ENCODE measurements around the gene TAF7. TPM values are rescaled to one million over a fixed set of nuclear protein-coding genes. Genes with fewer than 3 reads are reported as not detected.

Gene TAF7
- total RNA-seq, 2 experiments from 2014 or later, result 56.2 to 58.1 TPM

DNA sequence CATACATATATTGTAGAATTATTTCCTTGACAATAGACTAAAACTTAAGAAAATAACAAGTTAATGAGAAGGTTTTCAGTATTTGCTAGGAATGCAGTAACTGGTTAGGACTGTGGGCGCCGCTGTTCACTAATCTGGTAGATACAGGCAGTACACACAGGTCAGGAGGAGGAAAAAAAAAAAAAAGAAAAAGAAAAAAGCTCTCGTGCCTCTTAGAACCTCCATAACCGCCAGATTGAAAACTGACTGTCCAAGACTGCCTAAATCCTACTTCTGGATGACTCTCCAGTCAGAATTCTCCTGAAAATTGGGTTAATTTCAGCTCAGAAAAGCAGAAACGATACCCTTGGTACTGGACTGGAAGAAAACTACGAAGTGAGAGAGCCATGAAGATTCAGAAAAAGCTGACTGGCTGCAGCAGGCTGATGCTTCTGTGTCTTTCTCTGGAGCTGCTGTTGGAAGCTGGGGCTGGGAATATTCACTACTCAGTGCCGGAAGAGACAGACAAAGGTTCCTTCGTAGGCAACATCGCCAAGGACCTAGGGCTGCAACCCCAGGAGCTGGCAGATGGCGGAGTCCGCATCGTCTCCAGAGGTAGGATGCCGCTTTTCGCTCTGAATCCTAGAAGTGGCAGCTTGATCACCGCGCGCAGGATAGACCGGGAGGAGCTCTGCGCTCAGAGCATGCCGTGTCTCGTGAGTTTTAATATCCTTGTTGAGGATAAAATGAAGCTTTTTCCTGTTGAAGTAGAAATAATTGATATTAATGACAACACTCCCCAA lies 9.9 kb upstream of the TAF7 start, which contains the start of gene PCDHGA1:
TSS of gene PCDHGA1 (plus strand) at position 216 of the 782 bp plus-strand sequence.
- Mint-ChIP-seq H3K4me3 (no peak within 1 kb of the TSS), H3K27ac (no peak within 1 kb of the TSS), H3K9me3 (peaks cover 27% of the 10 kb centered on the region), H3K4me1 (ENCODE audit: low read depth) (peaks cover 4% of the 10 kb centered on the region), H3K36me3 (ENCODE audit: low read depth) (peaks cover 16% of the 10 kb centered on the region), H3K27me3 (peaks cover 40% of the 10 kb centered on the region)
- intact Hi-C loops (cut with micrococcal nuclease), result no loop called here
- ATAC-seq, result peak; percentile 50
- peak; percentile 56 for DNase-seq
- POLR2A ChIA-PET, result interaction anchor here (0.6 to 1.6 kb wide), 2 partner anchors 10 to 142 kb away, joined by 3 to 8 read pairs; partner anchors contain the start of gene TAF7
- CTCF ChIA-PET, result interaction anchor here (0.8 to 3.5 kb wide), 11 partner anchors 11 to 227 kb away, joined by 3 to 36 read pairs (median 5); partner anchors contain the start of genes PCDHGA11, PCDHGA12, PCDHGA4 and PCDHGA5
- TF ChIP-seq, protein P1, sequence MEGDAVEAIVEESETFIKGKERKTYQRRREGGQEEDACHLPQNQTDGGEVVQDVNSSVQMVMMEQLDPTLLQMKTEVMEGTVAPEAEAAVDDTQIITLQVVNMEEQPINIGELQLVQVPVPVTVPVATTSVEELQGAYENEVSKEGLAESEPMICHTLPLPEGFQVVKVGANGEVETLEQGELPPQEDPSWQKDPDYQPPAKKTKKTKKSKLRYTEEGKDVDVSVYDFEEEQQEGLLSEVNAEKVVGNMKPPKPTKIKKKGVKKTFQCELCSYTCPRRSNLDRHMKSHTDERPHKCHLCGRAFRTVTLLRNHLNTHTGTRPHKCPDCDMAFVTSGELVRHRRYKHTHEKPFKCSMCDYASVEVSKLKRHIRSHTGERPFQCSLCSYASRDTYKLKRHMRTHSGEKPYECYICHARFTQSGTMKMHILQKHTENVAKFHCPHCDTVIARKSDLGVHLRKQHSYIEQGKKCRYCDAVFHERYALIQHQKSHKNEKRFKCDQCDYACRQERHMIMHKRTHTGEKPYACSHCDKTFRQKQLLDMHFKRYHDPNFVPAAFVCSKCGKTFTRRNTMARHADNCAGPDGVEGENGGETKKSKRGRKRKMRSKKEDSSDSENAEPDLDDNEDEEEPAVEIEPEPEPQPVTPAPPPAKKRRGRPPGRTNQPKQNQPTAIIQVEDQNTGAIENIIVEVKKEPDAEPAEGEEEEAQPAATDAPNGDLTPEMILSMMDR (IDR thresholded peaks at IDR 0.05), result no peak

DNA sequence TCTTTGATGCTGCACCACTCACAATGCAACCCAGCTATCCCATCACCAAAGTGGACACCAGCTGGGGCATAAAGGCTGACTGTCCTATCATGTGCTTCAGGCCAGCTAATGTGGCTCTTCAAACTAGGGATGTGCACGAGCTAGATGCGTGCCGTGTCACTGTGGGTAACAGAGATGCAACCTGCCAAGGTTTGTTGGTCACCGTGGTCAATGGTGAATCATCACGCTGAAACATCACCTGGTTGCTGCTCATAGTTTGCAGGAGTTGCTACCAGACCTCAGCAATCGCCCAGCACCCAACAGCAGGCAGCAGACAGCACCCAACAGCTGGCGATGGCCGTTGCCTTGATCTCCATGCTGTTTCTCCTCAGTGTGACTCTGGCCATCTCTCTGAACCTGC lies 7.6 kb upstream of the TAF7 start:
- intact Hi-C loops (cut with micrococcal nuclease), result loop anchor here (10.0 kb wide), 2 partner anchors 187 to 237 kb away; no protein-coding TSS in a partner anchor
- Mint-ChIP-seq H3K4me1 (ENCODE audit: low read depth) (peaks cover 4% of the 10 kb centered on the region), H3K27me3 (peaks cover 28% of the 10 kb centered on the region), H3K9me3 (peaks cover 18% of the 10 kb centered on the region), H3K36me3 (ENCODE audit: low read depth) (peaks cover 12% of the 10 kb centered on the region), H3K27ac (no peak overlapping the region), H3K4me3 (no peak overlapping the region)
- ChIA-PET CTCF (interaction anchor here (0.9 to 3.5 kb wide), 9 partner anchors 8 to 236 kb away, joined by 3 to 36 read pairs (median 5); partner anchors contain the start of genes PCDHGA2, PCDHGA9, PCDHGB2 and PCDHGB3), POLR2A (interaction anchor here (0.6 kb wide), 1 partner anchor 10 kb away, joined by 3 read pairs; no protein-coding TSS in a partner anchor)
- TF ChIP-seq, protein P1 (IDR thresholded peaks at IDR 0.05), result no peak
- ATAC-seq (no peak), DNase-seq (peak; percentile 23)

DNA sequence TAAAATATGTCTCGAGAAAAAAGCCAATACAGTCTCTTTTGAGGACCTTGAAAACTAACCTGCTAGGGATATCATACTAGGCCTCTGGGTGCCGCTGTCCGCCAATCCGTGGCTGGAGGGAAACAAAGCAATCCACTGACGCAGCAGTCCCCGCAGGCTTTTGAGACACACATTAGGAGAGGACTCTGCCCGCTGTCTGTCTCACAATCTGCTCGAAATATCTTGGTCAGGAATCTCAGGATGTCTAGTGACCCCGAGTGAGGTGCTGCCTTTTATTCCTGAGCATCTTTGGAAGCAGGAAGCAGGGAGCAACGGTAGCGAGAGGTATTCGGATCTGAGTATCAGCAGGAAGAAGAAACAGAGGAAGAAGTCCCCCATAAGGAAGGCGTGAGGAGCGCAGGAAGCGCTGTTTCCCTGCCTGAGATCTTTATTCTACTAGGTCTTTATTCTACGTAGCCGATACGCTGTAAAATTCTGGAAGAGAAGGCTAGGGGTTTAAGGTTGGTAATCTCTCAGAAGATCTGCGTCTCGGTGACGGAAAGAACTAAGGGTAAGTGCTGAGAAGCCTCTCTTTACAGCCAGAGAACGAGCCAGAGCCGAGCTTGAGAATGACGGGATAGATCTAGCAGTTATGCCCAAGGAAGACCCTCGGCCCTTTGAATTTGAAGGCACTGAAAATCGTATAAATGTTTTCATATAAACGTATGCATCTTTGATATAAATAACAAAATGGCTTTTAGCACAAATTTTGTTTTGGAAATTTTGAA lies 5.7 kb upstream of the TAF7 start:
- Mint-ChIP-seq H3K36me3 (ENCODE audit: low read depth) (peaks cover 2% of the 10 kb centered on the region), H3K27ac (peak overlapping the region; percentile 81), H3K27me3 (peaks cover 24% of the 10 kb centered on the region), H3K4me1 (ENCODE audit: low read depth) (peaks cover 4% of the 10 kb centered on the region), H3K4me3 (peak overlapping the region; percentile 79), H3K9me3 (peaks cover 21% of the 10 kb centered on the region)
- DNase-seq (peak; percentile 84), ATAC-seq (peak; percentile 96)
- intact Hi-C loops (cut with micrococcal nuclease), result loop anchor here (10.0 kb wide), 2 partner anchors 189 to 239 kb away; no protein-coding TSS in a partner anchor
- CTCF ChIA-PET, result interaction anchor here (0.7 to 2.9 kb wide), 10 partner anchors 10 to 266 kb away, joined by 3 to 13 read pairs (median 4); partner anchors contain the start of genes PCDHGA2 and PCDHGB3
- TF ChIP-seq, protein P1 (IDR thresholded peaks at IDR 0.05), result peak; percentile 51
- POLR2A ChIA-PET, result no interaction called here

DNA sequence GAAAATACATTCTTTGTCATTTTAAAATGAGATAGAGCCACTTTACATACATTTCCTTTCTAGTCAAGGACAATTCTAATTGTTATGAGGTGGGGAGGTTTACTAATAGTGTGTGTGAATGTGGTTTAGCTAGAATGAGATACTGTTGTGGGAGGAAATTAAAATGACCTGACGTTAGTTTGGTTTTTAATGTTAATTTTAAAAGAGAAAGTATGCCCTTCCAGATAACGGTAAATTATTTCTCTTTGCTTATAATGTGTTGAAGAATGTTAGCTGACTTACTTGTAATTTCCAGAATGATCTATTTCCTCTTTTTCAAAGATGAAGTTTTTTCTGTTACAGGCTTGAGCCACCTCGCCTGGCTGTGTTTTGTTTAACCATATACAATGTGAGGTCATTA lies 1.7 kb upstream of the TAF7 start:
- Mint-ChIP-seq H3K27me3 (peaks cover 3% of the 10 kb centered on the region), H3K9me3 (peaks cover 34% of the 10 kb centered on the region), H3K27ac (no peak overlapping the region), H3K4me1 (ENCODE audit: low read depth) (peaks cover 26% of the 10 kb centered on the region), H3K4me3 (no peak overlapping the region), H3K36me3 (ENCODE audit: low read depth) (peaks cover 36% of the 10 kb centered on the region)
- DNase-seq (no peak), ATAC-seq (no peak)
- intact Hi-C loops (cut with micrococcal nuclease), result loop anchor here (10.0 kb wide), 2 partner anchors 193 to 243 kb away; no protein-coding TSS in a partner anchor
- POLR2A ChIA-PET, result no interaction called here
- TF ChIP-seq, protein P1 (IDR thresholded peaks at IDR 0.05), result no peak
- CTCF ChIA-PET, result interaction anchor here (0.7 to 1.4 kb wide), 3 partner anchors 75 to 486 kb away, joined by 3 read pairs; no protein-coding TSS in a partner anchor
